Upper lobe of right lung (tissue), 1 donor: ENCODE data around the gene MYZAP. TPM values are rescaled to one million over a fixed set of nuclear protein-coding genes. Genes with fewer than 3 reads are reported as not detected.
A peak's percentile ranks its signal among the peaks of the same experiment; 100 is the strongest.

Experiments used
- ATAC-seq: fragments of 200-7000 bp; cut with Tn5 transposase; one replicate; pipeline ENCODE4 v1.9.1; 2020; ENCODE audit warnings: mild to moderate bottlenecking, moderate library complexity
- DNase-seq: peaks from one replicate; pipeline ENCODE4 v3.0.0-alpha.2; 2020
- H3K27ac ChIP-seq: fragments of 200-600 bp; one replicate; pipeline ENCODE4 v1.8.0; 2022
- H3K27me3 ChIP-seq: fragments of 200-600 bp; one replicate; pipeline ENCODE4 v1.8.0; 2022; ENCODE audit warnings: mild to moderate bottlenecking
- H3K36me3 ChIP-seq: fragments of 200-600 bp; one replicate; pipeline ENCODE4 v1.8.0; 2022
- H3K4me1 ChIP-seq: fragments of 200-600 bp; one replicate; pipeline ENCODE4 v1.8.0; 2022
- H3K4me3 ChIP-seq: fragments of 200-600 bp; one replicate; pipeline ENCODE4 v1.8.0; 2022; ENCODE audit warnings: mild to moderate bottlenecking
- H3K9me3 ChIP-seq: fragments of 200-600 bp; one replicate; pipeline ENCODE4 v1.8.0; 2022
- intact Hi-C: fragments of 100-400 bp; cut with DNase I; formaldehyde crosslinking; loops from one replicate; pipeline ENCODE4 v1.11.0; 2022
- total RNA-seq: library from RNA; stranded (reverse); fragmentation: NEBNext Ultra II Directional; extraction: Animal tissue kit (Norgen Biotek cat#: 25700); gene quantifications from one replicate; pipeline ENCODE4 v1.2.1, GENCODE V29; 2021
- TF ChIP-seq, protein P1 (sequence below): fragments of 200-600 bp; IDR thresholded peaks from one replicate; pipeline ENCODE4 v1.8.0; 2022; ENCODE audit warnings: antibody characterized with exemption
- donor health status: DM: no; HTN: yes; CAD: no; lungs with severe emphysema.

Gene MYZAP
- total RNA-seq, 1 donor from 2014 or later = 30.9 TPM

DNA sequence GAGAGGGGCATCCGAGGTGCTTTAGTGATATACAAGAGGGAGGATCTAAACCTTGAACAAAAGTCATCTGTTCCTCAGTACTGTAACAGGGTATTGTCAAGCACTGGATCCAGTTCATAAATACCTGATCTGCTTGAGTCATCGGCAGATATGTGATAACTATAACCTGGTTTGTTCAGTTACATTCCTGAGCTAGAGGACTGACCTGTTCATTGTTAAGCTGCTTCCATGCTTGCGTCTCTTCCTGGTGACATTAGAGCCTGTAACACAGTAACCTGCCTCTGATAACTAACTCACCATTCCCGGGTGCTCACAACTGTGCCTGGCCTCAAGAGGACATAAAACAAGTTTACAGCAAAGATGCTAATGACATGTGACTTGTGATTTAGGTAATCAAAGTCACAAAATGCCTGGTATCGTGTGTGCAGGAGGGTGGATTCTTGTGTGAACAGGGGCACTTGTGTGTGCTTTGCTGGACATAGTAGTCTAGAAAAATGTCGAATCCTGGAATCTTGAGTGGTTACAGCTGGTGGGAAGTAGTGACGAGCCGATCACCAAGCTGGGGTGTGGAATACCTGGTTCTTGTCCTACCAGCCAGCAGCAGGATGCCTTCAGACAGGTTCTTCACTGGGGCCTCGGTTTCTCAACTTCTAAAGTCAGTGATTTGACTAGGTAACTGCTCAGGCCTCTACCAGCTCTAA is 83.9 kb downstream of the MYZAP start:
- Histone ChIP-seq H3K9me3 (no peaks in the 10 kb centered on the region), H3K4me1 (no peaks in the 10 kb centered on the region), H3K27me3 (no peaks in the 10 kb centered on the region), H3K36me3 (no peaks in the 10 kb centered on the region), H3K27ac (no peak overlapping the region), H3K4me3 (no peak overlapping the region)
- TF ChIP-seq, protein P1, sequence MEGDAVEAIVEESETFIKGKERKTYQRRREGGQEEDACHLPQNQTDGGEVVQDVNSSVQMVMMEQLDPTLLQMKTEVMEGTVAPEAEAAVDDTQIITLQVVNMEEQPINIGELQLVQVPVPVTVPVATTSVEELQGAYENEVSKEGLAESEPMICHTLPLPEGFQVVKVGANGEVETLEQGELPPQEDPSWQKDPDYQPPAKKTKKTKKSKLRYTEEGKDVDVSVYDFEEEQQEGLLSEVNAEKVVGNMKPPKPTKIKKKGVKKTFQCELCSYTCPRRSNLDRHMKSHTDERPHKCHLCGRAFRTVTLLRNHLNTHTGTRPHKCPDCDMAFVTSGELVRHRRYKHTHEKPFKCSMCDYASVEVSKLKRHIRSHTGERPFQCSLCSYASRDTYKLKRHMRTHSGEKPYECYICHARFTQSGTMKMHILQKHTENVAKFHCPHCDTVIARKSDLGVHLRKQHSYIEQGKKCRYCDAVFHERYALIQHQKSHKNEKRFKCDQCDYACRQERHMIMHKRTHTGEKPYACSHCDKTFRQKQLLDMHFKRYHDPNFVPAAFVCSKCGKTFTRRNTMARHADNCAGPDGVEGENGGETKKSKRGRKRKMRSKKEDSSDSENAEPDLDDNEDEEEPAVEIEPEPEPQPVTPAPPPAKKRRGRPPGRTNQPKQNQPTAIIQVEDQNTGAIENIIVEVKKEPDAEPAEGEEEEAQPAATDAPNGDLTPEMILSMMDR = no peak
- intact Hi-C loops = no loop called here
- DNase-seq (no peak), ATAC-seq (peak; percentile 57)

DNA sequence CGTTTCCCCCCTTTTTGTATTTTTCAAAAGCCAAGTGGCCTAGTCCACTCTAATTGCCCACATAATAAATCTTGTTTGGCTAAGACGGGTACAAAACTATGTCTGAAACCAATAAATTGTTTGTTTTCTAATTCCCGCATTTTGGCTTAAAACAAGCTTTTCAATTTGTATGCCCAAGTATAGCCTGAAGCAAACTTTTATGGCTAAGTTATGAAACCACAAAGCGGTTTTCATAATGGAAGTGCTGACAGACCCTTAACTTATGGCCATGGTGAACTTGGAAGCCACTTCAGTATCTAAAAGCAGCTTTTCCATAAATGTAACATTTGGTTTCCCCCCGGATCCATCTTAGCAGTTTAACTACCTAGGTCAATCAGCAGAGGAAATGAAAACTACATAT is 84.9 kb downstream of the MYZAP start:
- no peaks in the 10 kb centered on the region for H3K36me3 ChIP-seq
- H3K4me1 ChIP-seq = no peaks in the 10 kb centered on the region
- ATAC-seq = no peak
- TF ChIP-seq, protein P1 = no peak
- no peak for DNase-seq
- intact Hi-C loops = no loop called here
- no peaks in the 10 kb centered on the region for H3K9me3 ChIP-seq
- H3K27me3 ChIP-seq = no peaks in the 10 kb centered on the region
- H3K27ac ChIP-seq = no peak overlapping the region
- H3K4me3 ChIP-seq = no peak overlapping the region

DNA sequence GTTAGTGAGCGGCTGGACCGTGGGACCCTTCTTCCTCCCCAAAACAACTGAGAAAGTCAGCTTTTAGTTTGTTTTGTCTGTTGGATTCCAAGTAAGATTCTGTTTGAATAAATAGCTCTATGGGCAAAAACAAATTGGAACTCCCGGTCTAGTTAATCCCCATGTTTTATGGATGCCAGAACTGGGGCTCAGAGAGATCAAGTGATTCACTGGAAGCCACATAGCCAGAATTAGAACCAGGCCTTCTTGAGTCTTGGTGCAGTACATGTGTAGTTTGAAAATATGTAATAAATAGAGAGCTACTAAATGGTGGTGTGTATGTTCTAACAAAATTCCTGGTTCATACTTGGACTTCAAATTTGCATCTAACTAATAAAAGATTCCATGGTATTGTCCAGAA is 85.5 kb downstream of the MYZAP start:
- ATAC-seq = no peak
- TF ChIP-seq, protein P1 = no peak
- Histone ChIP-seq H3K9me3 (no peaks in the 10 kb centered on the region), H3K4me1 (no peaks in the 10 kb centered on the region), H3K36me3 (no peaks in the 10 kb centered on the region), H3K27me3 (no peaks in the 10 kb centered on the region), H3K4me3 (no peak overlapping the region), H3K27ac (no peak overlapping the region)
- no peak for DNase-seq
- intact Hi-C loops = no loop called here

DNA sequence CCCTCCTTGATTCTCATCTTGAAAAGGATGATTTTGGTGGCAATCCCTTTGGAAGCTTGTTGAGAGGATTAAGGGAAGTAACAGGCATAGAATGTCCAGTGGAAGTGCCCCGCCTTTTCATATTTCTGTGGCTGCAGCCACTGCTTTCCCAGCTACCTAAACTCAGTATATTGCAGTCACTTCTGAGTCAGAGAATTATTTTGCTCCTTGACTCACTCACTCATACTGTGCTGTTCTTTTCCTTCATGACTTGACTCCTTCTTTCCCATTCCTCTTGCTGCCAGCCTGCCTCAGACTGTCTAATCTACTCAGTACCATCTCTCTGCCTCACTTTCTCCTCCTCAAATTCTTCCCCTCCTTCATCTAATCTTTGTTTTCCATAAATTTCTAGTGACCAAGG is 88.3 kb downstream of the MYZAP start:
- Histone ChIP-seq H3K27ac (no peak overlapping the region), H3K4me1 (no peaks in the 10 kb centered on the region), H3K4me3 (no peak overlapping the region), H3K27me3 (no peaks in the 10 kb centered on the region), H3K36me3 (no peaks in the 10 kb centered on the region), H3K9me3 (no peaks in the 10 kb centered on the region)
- ATAC-seq = no peak
- no peak for DNase-seq
- intact Hi-C loops = no loop called here
- TF ChIP-seq, protein P1 = no peak

DNA sequence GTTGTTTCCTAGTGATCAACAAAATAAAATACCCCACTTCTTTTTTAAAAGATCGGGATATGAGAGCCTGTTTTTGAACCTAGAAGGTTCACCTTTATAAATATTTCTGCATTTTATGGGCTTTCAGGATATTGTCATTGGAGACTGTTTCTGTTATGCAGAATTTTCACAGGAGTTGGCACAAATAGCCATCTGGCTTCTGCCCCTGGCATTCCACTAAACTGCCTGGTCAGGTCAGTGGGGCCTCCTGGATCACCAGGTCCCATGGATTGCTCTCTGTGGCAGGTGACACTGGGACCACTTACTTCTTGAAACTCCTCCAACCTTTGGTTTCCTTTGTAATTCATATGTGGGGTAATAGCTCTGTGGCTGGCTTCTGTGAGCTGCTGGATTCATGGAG is 89.3 kb downstream of the MYZAP start:
- no peaks in the 10 kb centered on the region for H3K27me3 ChIP-seq
- TF ChIP-seq, protein P1 = no peak
- no peak overlapping the region for H3K4me3 ChIP-seq
- no peaks in the 10 kb centered on the region for H3K9me3 ChIP-seq
- no peaks in the 10 kb centered on the region for H3K4me1 ChIP-seq
- H3K27ac ChIP-seq = no peak overlapping the region
- DNase-seq = no peak
- H3K36me3 ChIP-seq = no peaks in the 10 kb centered on the region
- ATAC-seq = no peak
- intact Hi-C loops = no loop called here

DNA sequence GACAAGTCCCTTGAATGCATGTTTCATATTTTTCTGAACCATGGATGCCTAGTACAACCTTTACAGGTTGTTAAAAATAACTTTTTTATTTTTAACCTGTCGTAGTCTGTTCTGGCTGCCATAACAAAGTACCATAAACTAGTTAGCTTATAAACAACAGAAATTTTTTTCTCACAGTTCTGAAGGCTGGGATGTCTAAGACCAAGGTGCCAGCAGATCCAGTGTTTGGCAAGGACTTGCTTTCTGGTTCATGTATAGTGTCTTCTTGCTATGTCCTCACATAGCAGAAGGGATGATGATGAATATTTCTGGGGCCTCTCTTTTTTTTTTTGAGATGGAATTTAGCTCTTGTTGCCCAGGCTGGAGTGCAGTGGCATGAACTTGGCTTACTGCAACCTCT is 91.8 kb downstream of the MYZAP start:
- intact Hi-C loops = no loop called here
- Histone ChIP-seq H3K36me3 (no peaks in the 10 kb centered on the region), H3K9me3 (no peaks in the 10 kb centered on the region), H3K4me3 (no peak overlapping the region), H3K27me3 (no peaks in the 10 kb centered on the region), H3K4me1 (no peaks in the 10 kb centered on the region), H3K27ac (no peak overlapping the region)
- DNase-seq (no peak), ATAC-seq (no peak)
- TF ChIP-seq, protein P1 = no peak
